Smooth muscle cell (in vitro differentiated cells): Measurements from ENCODE around the gene MCU. TPM values are rescaled to one million over a fixed set of nuclear protein-coding genes. Genes with fewer than 3 reads are reported as not detected.

Source experiments
- DNase-seq: peaks from one replicate; lab custom pipeline; 2025; ENCODE audit not compliant: unreplicated experiment; lab: John Stamatoyannopoulos, UW
- H2AFZ ChIP-seq: fragments of 200-600 bp; sonication (generic); 2 replicates; pipeline ENCODE4 v1.6.0; 2016; ENCODE audit warnings: antibody characterized with exemption, low read depth, mild to moderate bottlenecking
- H3F3A ChIP-seq: fragments of 200-600 bp; sonication (generic); 2 replicates; pipeline ENCODE4 v1.6.0; 2017; ENCODE audit warnings: antibody characterized with exemption, low read depth
- H3K27ac ChIP-seq: fragments of 200-600 bp; sonication (generic); 2 replicates; pipeline ENCODE4 v1.5.1; 2016; ENCODE audit warnings: low read depth, mild to moderate bottlenecking
- H3K27me3 ChIP-seq: fragments of 200-600 bp; sonication (generic); 2 replicates; pipeline ENCODE4 v1.6.1; 2016; ENCODE audit warnings: low read depth, mild to moderate bottlenecking
- H3K36me3 ChIP-seq: fragments of 200-600 bp; sonication (generic); 2 replicates; pipeline ENCODE4 v1.5.1; 2016; ENCODE audit warnings: low read depth
- H3K4me1 ChIP-seq: fragments of 200-600 bp; sonication (generic); 2 replicates; pipeline ENCODE4 v1.5.1; 2016; ENCODE audit warnings: low read depth
- H3K4me2 ChIP-seq: fragments of 200-600 bp; sonication (generic); 2 replicates; pipeline ENCODE4 v1.6.0; 2016; ENCODE audit warnings: mild to moderate bottlenecking
- H3K4me3 ChIP-seq: fragments of 200-600 bp; sonication (generic); 2 replicates; pipeline ENCODE4 v1.5.1; 2016; ENCODE audit warnings: mild to moderate bottlenecking
- H3K79me2 ChIP-seq: fragments of 200-600 bp; sonication (generic); 2 replicates; pipeline ENCODE4 v1.6.0; 2016; ENCODE audit warnings: low read depth, mild to moderate bottlenecking
- H3K9ac ChIP-seq: fragments of 200-600 bp; sonication (generic); 2 replicates; pipeline ENCODE4 v1.6.0; 2016; ENCODE audit warnings: low read depth
- H3K9me3 ChIP-seq: fragments of 200-600 bp; sonication (generic); replicated peaks from 2 replicates; pipeline ENCODE4 v1.5.1; 2016; ENCODE audit warnings: low read depth
- H4K20me1 ChIP-seq: fragments of 200-600 bp; sonication (generic); 2 replicates; pipeline ENCODE4 v1.6.0; 2016; ENCODE audit warnings: low read depth
- CTCF ChIP-seq: fragments of 200-600 bp; sonication (generic); IDR thresholded peaks from 2 replicates; pipeline ENCODE4 v1.5.1; 2017; ENCODE audit warnings: borderline replicate concordance, mild to moderate bottlenecking, antibody characterized with exemption; ENCODE audit not compliant: insufficient read depth, poor library complexity, severe bottlenecking
- WGBS: methylation state at CpG from one replicate; pipeline ENCODE4 v1.1.7; 2016; ENCODE audit warnings: low lambda C conversion rate; 5-methylcytosine and 5-hydroxymethylcytosine counted together
- microRNA-seq: library from miRNA; unstranded; fragments of <30 nt; microRNA quantifications from one replicate; pipeline ENCODE4, GENCODE V29; 2016; ENCODE audit warnings: borderline number of aligned reads
- polyA plus RNA-seq: library from polyadenylated mRNA; unstranded; fragments of >200 nt; fragmentation: Nextera tagmentation; extraction: Ambion mirVana; gene quantifications from 2 replicates; pipeline ENCODE4 v1.2.1, GENCODE V29; 2016
- small RNA-seq: library from RNA; depleted of rRNA; stranded (forward); fragments of <200 nt; gene quantifications from one replicate; pipeline ENCODE3, GENCODE V24; 2014
- total RNA-seq: library from RNA; depleted of rRNA; stranded (reverse); fragments of >200 nt; gene quantifications from 2 replicates; pipeline ENCODE4 v1.2.3, GENCODE V29; 2014

Gene MCU
- total and polyA plus RNA-seq, 2 experiments from 2014 or later, result 15.4 to 30.4 TPM

- H3K9ac ChIP-seq, result no peak overlapping the region
- no peaks in the 10 kb centered on the region for H3K27me3 ChIP-seq
- no peak overlapping the region for H3K4me2 ChIP-seq
- H3K36me3 ChIP-seq, result no peaks in the 10 kb centered on the region
- H3F3A ChIP-seq, result no peaks in the 10 kb centered on the region
- H3K27ac ChIP-seq, result no peak overlapping the region
- no peaks in the 10 kb centered on the region for H3K9me3 ChIP-seq
- WGBS, result 93% methylated on average over 6 of the region's 6 CpGs
- H2AFZ ChIP-seq, result no peak overlapping the region
- TF ChIP-seq CTCF, result no peak
- no peak overlapping the region for H3K4me3 ChIP-seq
- no peak for DNase-seq
- no peaks in the 10 kb centered on the region for H4K20me1 ChIP-seq
- no peaks in the 10 kb centered on the region for H3K79me2 ChIP-seq
- H3K4me1 ChIP-seq, result no peaks in the 10 kb centered on the region
Measured at GRCh38 chr10:72935361-72935760, 243.4 kb downstream of the MCU start.

Small RNA genes lying within 50 kb of the gene (microRNA-seq; reads per million reads assigned to microRNA genes)
- gene MIR4676, result not detected

Small RNA genes lying within 50 kb of the gene (small RNA-seq; reads per million reads assigned to genes)
- gene MIR4676 (not detected), gene RF00019 (not detected)

Other genes starting within 250 kb of the MCU start
- gene MICU1, start 66.1 kb upstream of the MCU start, total RNA-seq, result 35.0 and 40.0 TPM in 2 replicates
- 30.7 and 35.1 TPM in 2 replicates for gene MICU1, start 66.1 kb upstream of the MCU start, polyA plus RNA-seq
- gene OIT3, start 201.6 kb downstream of the MCU start, total RNA-seq, result not detected in 2 replicates
- gene OIT3, start 201.6 kb downstream of the MCU start, polyA plus RNA-seq, result 0.08 TPM in 1 of 2 replicates, not detected in the other